Endothelial cell of umbilical vein (primary cell): ENCODE data around the gene KANK3. TPM values are rescaled to one million over a fixed set of nuclear protein-coding genes. Genes with fewer than 3 reads are reported as not detected.

Experiments
- BruUV-seq: library from RNA; stranded (reverse); fragments of 400-500 nt; replicated peaks from 2 replicates; lab custom pipeline; 2021; lab: Mats Ljungman, UMichigan
- CTCF ChIA-PET: fragments of 300-600, 350-600 bp; sonication (Branson Sonifier 250); formaldehyde crosslinking; loops from one replicate; lab custom pipeline; 2021; ENCODE audit warnings: antibody characterized with exemption, inconsistent platforms; lab: Charles Lee
- POLR2A ChIA-PET: fragments of 300-600, 350-600 bp; sonication (Branson Sonifier 250); formaldehyde crosslinking; loops from one replicate; lab custom pipeline; 2021; ENCODE audit warnings: antibody characterized with exemption, inconsistent platforms; lab: Charles Lee
- DNase-seq: peaks from one replicate; pipeline ENCODE4 v3.0.0-alpha.2; 2011; ENCODE audit warnings: low read depth, low spot score
- FAIRE-seq: peaks from 2 replicates; lab custom pipeline; 2011; peaks lifted over from hg19 to GRCh38; lab: Jason Lieb, UNC
- H2AFZ ChIP-seq: 2 replicates; pipeline ENCODE4 v1.6.0; 2012; ENCODE audit warnings: low read depth, low read length, control low read depth, inconsistent platforms
- H3K27ac ChIP-seq: 2 replicates; pipeline ENCODE4 v1.5.1; 2011; ENCODE audit warnings: low read depth, mild to moderate bottlenecking, control low read depth, low read length, moderate library complexity; ENCODE audit not compliant: insufficient read depth
- H3K27me3 ChIP-seq, 2 experiments: 2 replicates each; pipeline versions ENCODE4 v1.6.0 to v1.6.1; 2011; ENCODE audit warnings: low read length in 2 of 2, mixed read lengths in 1 of 2; ENCODE audit not compliant: control insufficient read depth in 2 of 2, insufficient read depth in 2 of 2
- H3K36me3 ChIP-seq, 2 experiments: 2 replicates in 1 of 2; 3 replicates in 1 of 2; pipeline ENCODE4 v1.5.1; 2011; ENCODE audit warnings: low read length in 2 of 2, mild to moderate bottlenecking in 1 of 2, moderate library complexity in 1 of 2; ENCODE audit not compliant: control insufficient read depth in 2 of 2, insufficient read depth in 2 of 2; ENCODE audit errors: extremely low read depth in 1 of 2
- H3K4me1 ChIP-seq: 3 replicates; pipeline ENCODE4 v1.5.1; 2011; ENCODE audit warnings: mild to moderate bottlenecking, low read length; ENCODE audit not compliant: control insufficient read depth, insufficient read depth; ENCODE audit errors: extremely low read depth
- H3K4me2 ChIP-seq: 2 replicates; pipeline ENCODE4 v1.6.1; 2011; ENCODE audit warnings: low read length, control low read depth, mixed read lengths; ENCODE audit not compliant: insufficient read depth
- H3K4me3 ChIP-seq, 3 experiments: fragments of 200-600 bp in 1 of 3; sonication (generic), shearing (Covaris generic) in 1 of 3; replicated peaks in 1 of 3; 2 replicates each; pipeline ENCODE4 v1.5.1; 2011 to 2016; ENCODE audit warnings: control low read depth in 3 of 3, low read length in 3 of 3, mild to moderate bottlenecking in 2 of 3, inconsistent platforms in 1 of 3, low read depth in 1 of 3, moderate library complexity in 1 of 3; ENCODE audit not compliant: insufficient read depth in 1 of 3
- H3K79me2 ChIP-seq: 2 replicates; pipeline ENCODE4 v1.6.0; 2012; ENCODE audit warnings: low read length, inconsistent platforms; ENCODE audit not compliant: control insufficient read depth, insufficient read depth
- H3K9ac ChIP-seq: replicated peaks from 2 replicates; pipeline ENCODE3; 2011; ENCODE audit warnings: low read length, control low read depth; ENCODE audit not compliant: insufficient read depth; ENCODE audit errors: extremely low read depth
- H3K9me1 ChIP-seq: replicated peaks from 3 replicates; pipeline ENCODE4 v1.6.0; 2011; ENCODE audit warnings: mild to moderate bottlenecking, low read length; ENCODE audit not compliant: control insufficient read depth, insufficient read depth; ENCODE audit errors: extremely low read depth
- H3K9me3 ChIP-seq: replicated peaks from 2 replicates; pipeline ENCODE4 v1.5.1; 2012; ENCODE audit warnings: low read length, inconsistent platforms; ENCODE audit not compliant: control insufficient read depth, insufficient read depth
- H4K20me1 ChIP-seq: replicated peaks from 2 replicates; pipeline ENCODE3; 2011; ENCODE audit warnings: mild to moderate bottlenecking, low read length; ENCODE audit not compliant: control insufficient read depth, insufficient read depth; ENCODE audit errors: extremely low read depth
- EZH2 ChIP-seq: IDR thresholded peaks from 2 replicates; pipeline ENCODE4 v1.6.1; 2012; ENCODE audit warnings: borderline replicate concordance, low read depth, mild to moderate bottlenecking, moderate library complexity, low read length, inconsistent platforms; ENCODE audit not compliant: severe bottlenecking
- FOS ChIP-seq: IDR thresholded peaks from 2 replicates; pipeline ENCODE4 v1.6.1; 2011; ENCODE audit warnings: mild to moderate bottlenecking, low read length, moderate library complexity, borderline replicate concordance; ENCODE audit not compliant: insufficient read depth
- JUN ChIP-seq: IDR thresholded peaks from 2 replicates; pipeline ENCODE4 v1.6.1; 2011; ENCODE audit warnings: borderline replicate concordance, low read depth; ENCODE audit not compliant: insufficient read length, insufficient read depth
- MYC ChIP-seq: IDR thresholded peaks from one replicate; pipeline ENCODE4 v1.6.1; 2011; ENCODE audit warnings: mild to moderate bottlenecking, low read depth, low read length
- POLR2A ChIP-seq: IDR thresholded peaks from 2 replicates; pipeline ENCODE4 v1.6.1; 2012; ENCODE audit warnings: low read depth, mild to moderate bottlenecking, control low read depth, low read length
- POLR2AphosphoS5 ChIP-seq: IDR thresholded peaks from 2 replicates; pipeline ENCODE4 v1.6.1; 2012; ENCODE audit warnings: low read depth, mild to moderate bottlenecking, control low read depth, low read length, moderate library complexity; ENCODE audit not compliant: insufficient read depth
- dilution Hi-C: fragments of 300-500 bp; cut with MboI; formaldehyde crosslinking; loops from one replicate; pipeline ENCODE4 v1.15.0; 2019; ENCODE audit warnings: low sequenced_read_pairs; ENCODE audit not compliant: extremely low pct_ligation_motif_present
- intact Hi-C: fragments of 100-400 bp; cut with micrococcal nuclease; formaldehyde crosslinking; loops from one replicate; pipeline ENCODE4 v1.10.0; 2022
- polyA plus RNA-seq, 4 experiments: library from polyadenylated mRNA; depleted of rRNA in 3 of 4; stranded (reverse) in 3 of 4; unstranded in 1 of 4; fragments of >200 nt; gene quantifications; 2 replicates each; pipeline versions ENCODE4 v1.2.1 to v1.2.3, GENCODE V29; 2011 to 2012; ENCODE audit warnings: missing spikeins in 1 of 4
- total RNA-seq: library from RNA; stranded (reverse); gene quantifications from 2 replicates; pipeline ENCODE4 v1.2.3, GENCODE V29; 2021
- TF ChIP-seq, protein P1 (sequence below): IDR thresholded peaks from 2 replicates; pipeline ENCODE4 v1.6.1; 2011; ENCODE audit not compliant: insufficient read depth, insufficient read length

Gene KANK3
- total and polyA plus RNA-seq, 2 donors (not counting 3 experiments of a cell fraction or from before 2014, with no cell fraction given), result 22.1 to 30.0 TPM

DNA sequence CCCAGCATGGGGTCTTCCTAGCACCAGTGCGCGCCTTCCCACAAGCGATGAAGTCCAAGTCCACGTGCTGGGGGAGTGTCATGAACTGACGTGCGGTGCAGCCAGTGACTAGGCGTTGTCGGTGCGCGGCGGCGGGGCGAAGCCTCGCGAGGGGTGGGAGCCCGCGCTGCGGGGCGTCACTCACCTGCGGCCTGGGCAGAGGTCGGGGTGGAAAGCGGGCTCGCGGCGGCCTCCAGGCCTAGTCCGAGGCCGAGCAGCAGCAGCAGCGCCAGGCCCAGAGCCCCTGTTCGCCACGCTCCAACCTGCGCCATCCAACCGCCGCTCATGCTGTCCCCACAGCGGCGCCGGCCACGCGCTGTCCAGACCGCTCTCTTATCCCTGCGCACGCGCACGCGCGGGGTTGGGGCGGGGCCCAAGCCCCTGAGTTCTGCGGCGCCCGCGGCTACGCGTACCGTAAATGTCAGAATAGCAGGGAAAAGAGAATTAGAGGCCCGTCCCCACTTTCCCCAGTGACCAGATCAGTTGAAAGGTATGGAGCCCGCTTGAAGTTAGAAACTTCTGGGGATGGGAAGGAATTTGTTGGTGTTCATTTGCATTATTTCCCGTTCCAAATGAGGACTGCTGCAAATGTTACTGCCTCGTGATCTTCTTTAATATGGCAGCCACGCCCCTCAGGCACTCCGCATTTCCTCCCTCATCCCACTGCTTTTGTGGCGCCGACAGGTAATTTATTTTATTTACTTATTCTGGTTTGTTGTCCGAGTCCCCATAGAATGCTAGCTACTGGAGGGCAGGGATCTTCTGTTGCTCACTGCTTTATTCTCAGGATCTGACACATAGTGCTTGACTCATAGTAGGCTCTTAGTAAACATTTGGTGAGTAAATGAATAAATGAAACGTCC, 34.8 kb downstream of the KANK3 start, which contains the start of gene CD320:
TSS of gene CD320 (minus strand) at position 394 of the 902 bp plus-strand sequence. CDS start at position 326, 68 bp downstream.
- Histone ChIP-seq H3K9me1 (no peaks in the 10 kb centered on the region), H2AFZ (peak within 1 kb of the TSS; percentile 64), H3K36me3 (no peaks in the 10 kb centered on the region), H3K27me3 (no peaks in the 10 kb centered on the region), H4K20me1 (no peaks in the 10 kb centered on the region), H3K79me2 (peaks cover 11% of the 10 kb centered on the region), H3K9ac (peak within 1 kb of the TSS; percentile 41), H3K4me3 (peak within 1 kb of the TSS; percentile 43 to 48 (median 44)), H3K9me3 (no peaks in the 10 kb centered on the region), H3K27ac (peak within 1 kb of the TSS; percentile 69), H3K4me2 (peak within 1 kb of the TSS; percentile 49), H3K4me1 (peaks cover 19% of the 10 kb centered on the region)
- TF ChIP-seq JUN (no peak), FOS (peak; percentile 55), MYC (peak; percentile 86), EZH2 (no peak), POLR2AphosphoS5 (peak; percentile 95), POLR2A (peak; percentile 89)
- TF ChIP-seq, protein P1, sequence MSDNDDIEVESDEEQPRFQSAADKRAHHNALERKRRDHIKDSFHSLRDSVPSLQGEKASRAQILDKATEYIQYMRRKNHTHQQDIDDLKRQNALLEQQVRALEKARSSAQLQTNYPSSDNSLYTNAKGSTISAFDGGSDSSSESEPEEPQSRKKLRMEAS, result peak; percentile 93
- CTCF ChIA-PET, result no interaction called here
- BruUV-seq, result no TSS peak
- POLR2A ChIA-PET, result no interaction called here
- intact Hi-C loops, result loop anchor here (1.0 to 2.0 kb wide), 2 partner anchors 13 to 35 kb away; partner anchors contain the start of genes KANK3, NDUFA7 and RPS28
- FAIRE-seq (peak; percentile 96), DNase-seq (peak; percentile 92)
- dilution Hi-C loops, result no loop called here
